BLaER1 (cell line): ENCODE measurements around the gene UNC13D.

Source experiments
- H3K27ac ChIP-seq: shearing (Covaris generic); formaldehyde crosslinking; 2 replicates; pipeline ENCODE4 v1.8.1; 2022
- H3K27me3 ChIP-seq: shearing (Covaris generic); formaldehyde crosslinking; 2 replicates; pipeline ENCODE4 v1.8.1; 2022
- H3K36me3 ChIP-seq: shearing (Covaris generic); formaldehyde crosslinking; 2 replicates; pipeline ENCODE4 v1.8.1; 2022
- H3K4me1 ChIP-seq: shearing (Covaris generic); formaldehyde crosslinking; 2 replicates; pipeline ENCODE4 v1.8.1; 2022
- H3K4me2 ChIP-seq: shearing (Covaris generic); formaldehyde crosslinking; 2 replicates; pipeline ENCODE4 v1.8.1; 2022
- H3K4me3 ChIP-seq: shearing (Covaris generic); formaldehyde crosslinking; 2 replicates; pipeline ENCODE4 v1.8.1; 2022
- H3K9ac ChIP-seq: shearing (Covaris generic); formaldehyde crosslinking; 2 replicates; pipeline ENCODE4 v1.8.1; 2022
- H3K9me3 ChIP-seq: shearing (Covaris generic); formaldehyde crosslinking; 2 replicates; pipeline ENCODE4 v1.8.1; 2022
- H4K20me1 ChIP-seq: shearing (Covaris generic); formaldehyde crosslinking; 2 replicates; pipeline ENCODE4 v1.8.1; 2022
- Cebpa-rat ChIP-seq: shearing (Covaris generic); IDR thresholded peaks from 2 replicates; pipeline ENCODE4 v1.8.1; 2022

Gene UNC13D

DNA sequence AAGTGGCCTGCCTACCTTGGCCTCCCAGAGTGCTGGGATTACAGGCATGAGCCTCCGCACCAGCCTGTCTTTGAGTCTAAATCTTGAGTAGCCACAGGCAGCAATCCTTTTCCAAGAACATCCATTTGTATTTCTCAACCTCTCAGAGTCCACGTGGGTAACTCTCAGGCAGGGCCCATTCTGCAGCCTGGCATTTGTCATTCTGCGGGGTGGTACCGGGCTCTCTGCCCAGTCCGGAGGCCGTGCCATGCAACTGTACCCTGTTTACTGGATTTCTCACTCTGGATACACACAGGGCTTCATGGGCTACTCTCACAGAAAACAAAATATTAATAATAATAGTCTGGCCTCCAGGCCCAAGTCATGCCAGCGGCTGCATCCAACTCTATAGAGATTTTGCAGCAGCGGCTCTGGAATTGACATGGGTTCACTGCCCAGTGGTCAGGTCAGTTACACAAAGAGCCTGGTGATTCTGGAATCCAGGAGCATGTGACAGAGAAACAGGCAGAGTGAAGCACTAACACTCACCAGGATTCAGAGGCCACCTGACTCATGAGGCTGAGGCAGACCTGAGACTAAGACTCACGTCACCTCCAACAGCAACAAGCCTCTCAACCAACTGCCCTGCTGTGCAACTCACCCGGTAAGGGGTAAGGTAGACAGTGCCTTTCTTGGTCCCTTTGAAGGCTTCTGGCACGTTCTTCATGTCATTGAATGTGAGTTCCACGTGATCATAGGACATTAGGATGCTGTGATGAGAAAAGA, 6.9 kb upstream of the UNC13D start:
- Histone ChIP-seq H3K27me3 (no peaks in the 10 kb centered on the region), H3K9ac (no peak overlapping the region), H4K20me1 (peaks cover 13% of the 10 kb centered on the region; the same call in 1 of the 2 replicates), H3K4me1 (peaks cover 50% of the 10 kb centered on the region), H3K4me2 (no peak overlapping the region), H3K4me3 (no peak overlapping the region), H3K36me3 (peaks cover 69% of the 10 kb centered on the region), H3K9me3 (no peaks in the 10 kb centered on the region), H3K27ac (no peak overlapping the region)
- TF ChIP-seq Cebpa-rat = no peak

DNA sequence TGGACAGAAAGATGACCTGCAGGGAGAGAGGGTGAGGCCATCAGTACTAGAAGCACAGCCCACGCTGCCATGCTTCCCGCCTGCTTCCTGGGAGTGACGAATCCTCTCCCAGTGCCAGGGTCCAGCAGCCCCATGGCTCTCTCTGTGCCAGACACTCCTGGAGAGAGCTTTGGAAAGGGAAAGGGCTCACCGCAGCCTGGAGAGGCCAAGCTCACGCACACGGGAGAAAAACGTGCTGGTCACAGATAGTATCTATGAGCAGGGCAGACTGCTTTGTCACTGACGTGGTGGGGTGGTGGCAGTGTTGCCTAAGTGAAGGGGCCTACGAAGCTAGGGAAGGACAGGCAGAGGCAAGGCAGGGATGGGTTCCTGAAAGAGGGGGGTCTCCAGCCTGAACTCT, 5.5 kb upstream of the UNC13D start:
- H3K4me2 ChIP-seq = no peak overlapping the region
- TF ChIP-seq Cebpa-rat = no peak
- H3K36me3 ChIP-seq = peaks cover 73% of the 10 kb centered on the region

DNA sequence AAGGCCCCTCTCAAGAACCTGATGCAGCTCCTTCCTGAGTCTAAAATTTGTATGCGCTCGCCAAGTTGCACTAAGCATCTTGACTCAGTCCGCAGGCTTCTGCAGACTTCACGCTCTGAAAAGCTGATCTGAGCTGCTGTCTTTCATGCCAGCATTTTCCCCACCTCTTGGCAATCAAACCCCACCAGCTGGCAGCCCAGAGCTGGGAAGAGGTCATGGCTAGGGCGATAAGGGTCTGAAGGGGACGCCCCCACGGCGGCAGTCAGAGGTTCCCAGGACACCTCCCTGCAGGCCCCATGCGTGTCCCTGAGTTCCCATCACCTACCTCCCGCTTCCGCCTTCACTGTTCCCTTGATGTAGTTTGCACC, 5.1 kb upstream of the UNC13D start:
- TF ChIP-seq Cebpa-rat = no peak

More for the DNA sequence above, 5.5 kb upstream of the UNC13D start:
- H3K27me3 ChIP-seq = no peaks in the 10 kb centered on the region
- peaks cover 63% of the 10 kb centered on the region for H3K4me1 ChIP-seq
- H3K27ac ChIP-seq = no peak overlapping the region
- no peak overlapping the region for H3K4me3 ChIP-seq
- H4K20me1 ChIP-seq = peaks cover 13% of the 10 kb centered on the region; the same call in 1 of the 2 replicates
- no peaks in the 10 kb centered on the region for H3K9me3 ChIP-seq
- H3K9ac ChIP-seq = no peak overlapping the region

DNA sequence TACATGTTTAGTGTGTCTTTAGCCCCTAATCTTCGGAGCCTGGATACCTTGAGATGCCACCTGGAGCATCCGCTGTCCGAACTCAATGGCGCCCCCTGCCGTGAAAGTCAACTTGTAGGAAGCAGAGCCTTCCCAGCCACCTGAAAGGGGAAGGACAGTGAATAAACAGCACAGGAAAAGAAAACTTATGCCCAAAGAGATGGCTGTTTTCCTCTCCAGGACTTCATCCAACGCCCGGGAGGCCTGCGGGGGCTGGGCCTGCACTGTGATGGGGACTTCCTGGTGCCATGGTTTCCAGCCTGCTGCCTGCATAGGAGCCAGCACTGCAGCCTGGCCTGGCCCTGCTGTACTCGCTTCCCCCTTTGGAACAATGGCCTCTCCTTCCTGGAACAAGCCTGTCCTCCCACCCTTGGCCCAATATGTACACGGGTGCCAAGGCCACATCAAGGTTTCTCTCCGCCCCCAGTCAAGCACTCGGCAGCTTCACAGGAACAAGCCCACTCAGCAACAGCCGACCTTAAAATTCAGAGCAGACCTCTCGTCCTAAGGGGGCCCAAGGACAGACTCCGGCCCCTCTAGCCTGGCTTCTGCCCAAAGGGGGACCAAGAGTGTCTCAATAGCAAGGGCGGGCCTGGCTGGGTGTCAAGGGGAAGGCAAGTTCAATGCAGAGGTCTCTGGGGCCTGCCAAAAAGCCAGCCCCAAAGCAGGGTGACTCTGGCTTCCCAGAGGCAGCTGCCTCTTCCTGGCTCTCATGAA, 4.5 kb upstream of the UNC13D start:
- no peak for TF ChIP-seq Cebpa-rat
- H3K4me2 ChIP-seq = no peak overlapping the region
- H3K27ac ChIP-seq = peak overlapping the region; percentile 58
- H3K9me3 ChIP-seq = no peaks in the 10 kb centered on the region
- peaks cover 3% of the 10 kb centered on the region; the same call in 1 of the 2 replicates for H4K20me1 ChIP-seq
- H3K9ac ChIP-seq = no peak overlapping the region
- H3K4me1 ChIP-seq = peaks cover 61% of the 10 kb centered on the region
- H3K27me3 ChIP-seq = no peaks in the 10 kb centered on the region
- no peak overlapping the region for H3K4me3 ChIP-seq
- peaks cover 73% of the 10 kb centered on the region for H3K36me3 ChIP-seq

More for the DNA sequence above, 5.1 kb upstream of the UNC13D start:
- H3K9me3 ChIP-seq = no peaks in the 10 kb centered on the region
- no peaks in the 10 kb centered on the region for H3K27me3 ChIP-seq
- peaks cover 73% of the 10 kb centered on the region for H3K36me3 ChIP-seq
- H4K20me1 ChIP-seq = peaks cover 9% of the 10 kb centered on the region; the same call in 1 of the 2 replicates
- no peak overlapping the region; the same call in 1 of the 2 replicates for H3K27ac ChIP-seq
- H3K4me3 ChIP-seq = no peak overlapping the region
- H3K4me2 ChIP-seq = no peak overlapping the region
- H3K9ac ChIP-seq = no peak overlapping the region
- H3K4me1 ChIP-seq = peaks cover 61% of the 10 kb centered on the region

- no peaks in the 10 kb centered on the region for H3K27me3 ChIP-seq
- H3K9ac ChIP-seq = 0 out of 2 replicates have a peak overlapping the region, but pooled peaks have one; percentile 81
- no peak overlapping the region for H3K4me3 ChIP-seq
- peak overlapping the region; percentile 97 for H3K4me2 ChIP-seq
- H3K36me3 ChIP-seq = peaks cover 68% of the 10 kb centered on the region
- no peaks in the 10 kb centered on the region for H4K20me1 ChIP-seq
- H3K27ac ChIP-seq = peak overlapping the region; percentile 95
- H3K9me3 ChIP-seq = no peaks in the 10 kb centered on the region
- H3K4me1 ChIP-seq = peaks cover 60% of the 10 kb centered on the region
- TF ChIP-seq Cebpa-rat = no peak
Observed at GRCh38 chr17:75847614-75848522, 3.7 kb upstream of the UNC13D start.

DNA sequence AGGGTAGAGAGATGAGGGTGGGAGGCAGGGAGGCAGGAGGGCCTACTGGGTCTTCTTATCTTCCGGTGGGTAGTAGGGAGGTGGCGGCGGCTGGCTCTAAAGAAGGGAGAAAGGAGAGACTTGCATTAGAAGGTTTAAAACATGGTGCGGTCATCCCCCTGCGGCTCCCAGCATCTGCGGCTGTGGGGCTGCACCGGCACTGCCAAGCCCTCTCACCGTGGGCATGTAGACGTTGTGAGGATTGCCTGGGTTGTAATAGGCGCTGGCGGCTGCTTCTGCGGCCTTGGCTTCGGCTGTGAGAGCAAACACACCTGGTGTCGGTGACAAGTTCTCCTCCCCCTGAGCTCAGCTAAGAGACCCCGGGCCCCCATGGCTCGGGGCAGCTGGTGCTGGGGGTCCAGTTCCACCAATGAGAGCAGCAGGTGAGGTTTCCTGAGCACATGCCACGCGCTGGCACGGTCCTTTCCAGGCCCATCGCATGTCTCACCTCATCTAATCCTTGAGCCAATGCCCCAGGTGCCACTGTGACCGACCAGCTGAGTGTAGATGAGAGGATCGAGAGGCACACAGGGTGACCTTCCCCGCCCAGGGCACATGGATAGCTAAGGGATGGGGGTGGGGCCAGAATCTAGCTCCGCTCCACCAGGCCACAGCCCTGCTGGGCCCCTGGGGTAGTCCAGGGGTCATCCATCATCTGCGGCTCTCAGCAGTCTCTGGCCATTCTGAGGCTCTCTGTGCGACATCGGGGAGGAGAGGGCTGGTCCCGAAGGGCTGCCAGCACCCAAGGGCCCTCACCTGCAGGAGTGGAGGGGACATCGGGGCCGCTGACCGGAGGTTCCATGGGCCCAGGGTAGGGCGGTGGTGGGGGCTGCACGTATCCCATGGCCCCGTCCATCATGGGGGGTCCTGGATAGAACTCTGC, 2.7 kb upstream of the UNC13D start:
- Histone ChIP-seq H3K27ac (peak overlapping the region; percentile 95), H3K36me3 (peaks cover 72% of the 10 kb centered on the region), H3K27me3 (no peaks in the 10 kb centered on the region), H3K9ac (peak overlapping the region; percentile 81), H4K20me1 (no peaks in the 10 kb centered on the region), H3K4me2 (peak overlapping the region; percentile 97), H3K9me3 (no peaks in the 10 kb centered on the region), H3K4me3 (no peak overlapping the region), H3K4me1 (peaks cover 68% of the 10 kb centered on the region)
- TF ChIP-seq Cebpa-rat = no peak

DNA sequence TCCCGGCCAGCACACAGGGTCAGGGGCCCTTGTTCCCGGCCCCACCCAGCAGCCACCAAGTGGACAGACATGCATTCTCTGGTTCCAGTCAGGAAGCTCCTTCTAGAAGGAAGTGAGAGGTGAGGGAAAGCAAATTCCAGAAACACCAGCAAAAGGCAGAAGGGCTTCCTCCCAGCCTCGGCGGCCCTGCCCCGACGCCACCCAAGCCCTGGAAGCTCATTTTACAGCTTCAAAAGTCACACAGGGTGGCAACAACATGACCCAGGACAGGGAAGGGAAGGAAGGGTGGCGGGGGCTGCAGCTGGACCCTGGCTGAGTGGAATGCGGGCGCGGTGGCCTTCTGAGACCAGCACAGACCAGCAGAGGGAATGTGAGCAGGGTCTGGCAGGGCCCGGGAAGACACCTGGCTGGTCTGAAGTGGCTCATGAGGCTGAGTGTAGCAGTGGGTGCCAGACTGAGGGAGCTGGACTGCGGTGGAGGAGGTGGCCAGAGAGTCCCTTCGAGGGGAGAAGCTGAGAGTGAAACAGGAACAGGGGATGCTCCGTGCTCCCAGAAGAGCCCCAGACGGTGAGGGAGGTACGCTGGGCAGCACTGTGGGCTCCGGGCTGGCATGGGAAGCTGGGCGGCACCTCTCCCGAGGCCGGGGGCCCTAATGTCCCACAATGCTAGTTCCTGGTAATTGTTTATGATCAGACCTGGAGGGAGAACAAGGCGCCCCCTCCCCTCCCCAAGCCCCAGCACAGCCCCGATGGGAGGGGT, 1.9 kb upstream of the UNC13D start:
- peaks cover 66% of the 10 kb centered on the region for H3K36me3 ChIP-seq
- H3K4me3 ChIP-seq = 0 out of 2 replicates have a peak overlapping the region, but pooled peaks have one; percentile 7

More for the DNA sequence above, 1.9 kb upstream of the UNC13D start:
- Histone ChIP-seq H3K27ac (peak overlapping the region; percentile 95), H4K20me1 (no peaks in the 10 kb centered on the region), H3K4me1 (peaks cover 69% of the 10 kb centered on the region), H3K27me3 (no peaks in the 10 kb centered on the region), H3K9me3 (no peaks in the 10 kb centered on the region), H3K4me2 (peak overlapping the region; percentile 97), H3K9ac (peak overlapping the region; percentile 81)
- TF ChIP-seq Cebpa-rat = no peak
